Superior temporal gyrus (tissue), 1 donor: ENCODE data around the gene SCFD2.

ENCODE experiments used
- DNase-seq: peaks from one replicate; pipeline ENCODE4 v3.0.0-alpha.2; 2016; ENCODE audit errors: extremely low spot score

Gene SCFD2

DNA sequence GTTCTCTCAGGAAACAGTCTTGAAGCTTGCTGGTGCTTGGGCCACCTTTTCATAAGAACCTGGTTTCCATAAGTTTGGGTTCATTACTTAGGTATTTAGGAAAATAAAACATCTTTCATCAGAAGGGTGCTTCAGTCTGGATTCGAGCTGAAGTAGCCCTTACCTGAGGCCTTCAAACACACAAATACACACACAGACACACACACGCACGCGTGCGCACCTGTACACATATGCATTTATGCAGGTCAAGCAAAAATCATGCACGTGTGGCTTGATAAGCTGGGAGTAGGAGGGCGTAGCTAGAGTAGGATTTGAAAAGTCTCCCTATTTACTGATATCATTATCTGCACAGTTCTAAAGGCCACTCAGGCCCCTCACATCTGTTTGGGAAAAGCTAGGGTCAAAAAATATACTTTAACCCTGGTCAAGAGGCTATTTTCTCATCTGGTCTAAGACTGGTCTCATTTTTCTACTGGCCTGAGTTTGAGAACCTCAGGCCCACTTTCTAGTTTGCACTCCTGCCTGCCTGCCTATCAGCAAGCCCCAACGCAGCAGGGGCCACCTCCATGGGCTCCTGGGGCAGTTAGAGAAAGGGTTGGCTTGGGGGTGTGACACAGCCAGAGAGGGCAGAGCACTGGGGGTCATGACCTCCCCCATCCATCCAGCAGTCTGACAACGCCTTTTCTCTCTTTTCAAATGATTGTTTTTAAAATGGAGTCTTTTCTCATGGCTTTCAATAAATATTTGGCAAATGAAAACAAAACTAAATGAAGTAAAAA is 439.5 kb downstream of the SCFD2 start:
- DNase-seq = no peak

DNA sequence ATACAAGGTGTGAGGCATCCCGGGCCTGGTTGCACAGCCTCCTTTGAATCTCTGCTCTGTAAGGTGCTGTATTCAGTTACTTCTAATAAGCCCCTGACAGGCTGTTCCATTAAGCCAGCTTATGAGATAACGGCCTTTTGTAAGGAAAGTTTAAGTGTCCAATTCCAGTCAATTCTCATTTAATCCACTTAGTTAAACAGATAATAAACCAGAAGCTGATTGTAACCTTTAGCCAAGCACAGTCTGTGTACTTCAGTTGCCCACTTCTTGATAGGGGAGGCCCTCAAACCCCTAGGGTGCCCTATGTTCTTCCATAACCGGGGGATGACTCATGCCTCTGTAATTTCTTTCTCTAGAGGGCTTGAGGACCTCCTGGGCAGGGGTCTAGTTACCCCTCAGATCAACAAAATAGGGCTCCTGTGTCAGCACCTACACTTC is 440.3 kb downstream of the SCFD2 start:
- DNase-seq = no peak

DNA sequence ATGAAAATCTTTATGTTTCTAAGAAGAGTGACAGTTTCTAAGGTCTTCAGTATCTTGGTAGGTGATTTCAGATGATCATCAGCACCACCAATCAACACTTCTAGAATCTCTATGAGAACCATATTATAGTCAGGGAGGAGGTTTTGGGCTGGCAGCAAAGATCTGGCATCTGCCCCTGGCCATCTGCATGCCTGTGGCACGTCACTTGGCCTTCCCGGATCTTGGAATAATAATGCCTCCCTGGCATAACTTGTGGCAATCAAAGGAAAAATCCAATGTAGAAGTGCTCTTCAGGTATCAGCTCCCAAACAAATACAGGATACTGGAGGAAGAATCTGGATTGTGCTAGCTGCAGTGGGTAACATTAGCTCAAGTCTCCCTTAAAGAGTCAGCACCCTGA is 446.4 kb downstream of the SCFD2 start:
- DNase-seq = no peak

DNA sequence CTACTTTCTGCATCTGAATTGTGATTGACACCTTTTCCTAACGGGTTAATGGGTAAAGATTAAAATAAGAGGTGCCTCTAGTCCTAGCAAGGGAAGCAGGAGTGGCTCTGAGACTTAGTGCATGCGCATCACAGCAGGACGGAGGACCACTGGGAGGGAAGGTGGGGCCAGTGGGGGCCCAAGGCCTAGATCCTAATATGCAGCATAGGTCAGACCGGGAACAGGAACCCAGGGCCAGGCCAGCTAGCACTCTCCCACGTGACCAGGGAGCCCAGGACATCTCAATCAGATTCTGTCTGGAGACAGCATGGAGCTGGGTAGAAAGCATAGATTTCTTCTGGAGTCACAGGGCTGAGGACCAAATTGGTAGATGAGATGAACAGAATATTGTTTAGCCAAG is 448.0 kb downstream of the SCFD2 start:
- DNase-seq = no peak

DNA sequence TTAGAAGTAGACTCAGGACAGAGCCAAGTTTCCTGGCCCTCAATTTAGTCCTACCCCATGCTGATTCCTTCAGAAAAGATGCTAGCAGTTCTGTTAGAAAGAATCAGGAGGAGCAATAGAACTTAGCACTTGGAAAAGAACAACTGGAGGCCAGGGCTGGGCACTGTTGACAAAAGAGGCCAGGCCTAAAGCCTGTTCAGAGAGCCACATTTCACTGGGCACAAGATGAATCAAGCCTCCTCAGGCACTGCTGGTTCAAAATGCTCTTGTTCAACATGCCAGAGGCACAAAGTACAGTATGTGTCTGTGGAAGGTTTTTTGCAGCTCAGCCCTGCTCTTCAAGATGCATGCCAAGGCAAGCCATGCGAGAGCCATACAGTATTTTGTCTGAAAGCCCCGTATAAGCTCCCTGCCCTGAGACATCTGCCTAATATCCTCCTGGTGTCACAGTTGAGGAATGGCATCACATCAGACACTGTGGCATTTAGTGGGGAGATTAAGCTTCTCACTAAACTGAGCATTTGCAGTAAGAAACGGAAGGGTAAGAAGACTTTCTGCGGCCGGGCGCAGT is 450.0 kb downstream of the SCFD2 start:
- DNase-seq = no peak

DNA sequence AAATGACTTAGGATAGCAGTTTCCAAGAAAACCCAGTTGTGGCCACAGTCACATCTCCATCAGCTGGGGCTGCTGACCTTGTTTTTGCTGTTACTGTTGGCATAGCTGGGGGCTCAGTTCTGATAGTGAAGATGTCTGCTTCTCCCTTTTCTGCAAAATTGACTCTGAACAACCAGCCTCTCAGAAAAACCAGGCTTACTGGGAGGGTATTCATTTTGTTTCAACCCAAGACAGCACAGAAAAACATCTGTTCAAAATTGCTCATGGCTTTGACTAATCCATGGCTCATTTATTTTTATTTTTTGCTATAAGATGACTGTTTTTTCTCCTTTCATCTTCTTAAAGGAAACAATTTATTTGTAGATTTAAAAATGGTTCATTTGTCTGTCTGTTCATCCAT is 450.7 kb downstream of the SCFD2 start:
- no peak for DNase-seq

DNA sequence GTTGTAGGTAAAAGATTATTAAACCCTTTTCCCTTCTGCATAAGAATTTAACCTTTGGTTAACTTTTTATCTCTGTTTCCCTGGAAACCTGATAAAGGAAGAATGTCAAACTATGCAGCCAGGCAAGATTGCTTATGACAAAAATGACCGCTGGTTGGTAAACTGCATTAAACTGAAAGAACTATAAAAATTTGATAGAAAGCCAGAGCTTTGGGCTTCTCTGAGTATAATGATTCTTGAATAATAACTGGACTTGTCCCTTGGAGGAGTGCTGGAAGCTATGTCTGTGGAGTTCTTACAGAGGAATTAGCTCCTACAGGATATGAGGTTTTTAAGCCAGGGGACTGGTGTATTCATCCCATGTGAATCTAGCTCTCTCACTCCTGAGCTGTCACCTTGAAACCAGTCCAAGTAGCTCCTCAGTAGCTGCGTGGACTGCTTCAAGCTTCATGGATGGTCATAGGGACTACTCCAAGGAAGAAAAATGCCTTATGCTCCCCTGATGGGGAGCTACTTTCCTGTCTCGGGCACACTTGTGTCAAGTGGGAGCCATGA is 451.7 kb downstream of the SCFD2 start:
- no peak for DNase-seq

DNA sequence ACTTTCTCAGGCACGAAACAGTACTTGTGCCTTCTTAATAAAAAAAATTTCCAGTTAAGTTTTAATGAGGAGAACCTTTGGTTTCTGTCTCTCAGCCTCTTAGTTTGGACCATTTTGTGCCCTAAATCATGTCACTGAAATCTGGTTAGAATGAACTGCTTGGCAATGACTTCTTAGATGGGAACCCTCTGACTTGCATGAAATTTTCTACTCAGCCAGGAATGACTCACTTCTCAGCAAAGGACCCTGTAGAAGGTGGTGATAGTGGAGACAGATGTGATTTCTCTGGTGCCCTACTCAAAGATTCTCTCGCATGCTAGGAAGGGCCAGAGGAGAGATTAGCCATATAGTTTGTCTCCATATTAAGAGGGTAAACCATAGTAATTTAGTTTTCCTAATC is 453.3 kb downstream of the SCFD2 start:
- no peak for DNase-seq

DNA sequence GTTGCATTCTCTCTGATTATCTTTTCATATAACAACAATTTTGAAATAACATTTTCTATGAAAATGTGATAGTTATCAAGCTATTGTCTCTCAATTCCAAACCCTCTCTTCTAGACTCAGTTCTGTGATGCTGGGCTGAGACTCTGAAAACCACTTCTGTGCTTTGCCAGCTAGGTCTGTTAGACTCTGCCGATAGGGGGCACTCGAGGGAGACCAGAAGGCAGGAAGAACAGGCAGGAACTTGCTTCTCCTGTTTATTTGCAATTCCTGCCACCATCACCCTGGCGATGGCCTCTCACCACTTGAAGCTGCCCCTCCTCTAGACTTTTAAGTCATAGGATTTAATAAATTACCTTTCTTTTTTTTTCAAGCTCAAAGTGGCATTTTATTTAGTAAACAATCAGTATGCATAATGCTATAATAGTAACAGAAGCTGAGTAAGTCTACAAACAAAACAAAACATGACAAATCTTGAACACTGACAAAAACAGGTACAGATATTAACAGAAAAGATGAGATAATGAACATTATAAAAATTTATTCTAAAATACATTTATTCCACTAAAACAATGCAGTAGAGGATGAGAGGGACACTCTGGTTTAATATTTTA is 454.1 kb downstream of the SCFD2 start:
- DNase-seq = peak; percentile 72

DNA sequence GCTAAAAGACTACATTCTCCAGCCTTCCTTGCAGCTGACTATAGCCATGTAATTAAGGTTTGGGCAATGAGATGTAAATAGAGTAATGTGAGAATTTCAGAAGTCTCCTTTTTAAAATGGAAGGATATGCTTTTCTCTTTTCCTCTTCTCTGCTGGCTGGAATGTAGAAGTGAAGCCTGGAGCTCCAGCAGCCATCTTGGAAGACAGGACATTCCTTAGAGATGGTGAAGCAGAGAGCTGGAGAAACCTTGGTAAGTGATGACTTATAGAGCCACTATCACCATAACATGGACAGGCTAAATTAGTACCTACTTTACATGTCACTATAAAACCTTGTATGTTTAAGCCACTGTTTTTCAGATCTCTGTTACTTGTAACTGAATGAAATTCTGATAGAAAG is 455.7 kb downstream of the SCFD2 start:
- no peak for DNase-seq

DNA sequence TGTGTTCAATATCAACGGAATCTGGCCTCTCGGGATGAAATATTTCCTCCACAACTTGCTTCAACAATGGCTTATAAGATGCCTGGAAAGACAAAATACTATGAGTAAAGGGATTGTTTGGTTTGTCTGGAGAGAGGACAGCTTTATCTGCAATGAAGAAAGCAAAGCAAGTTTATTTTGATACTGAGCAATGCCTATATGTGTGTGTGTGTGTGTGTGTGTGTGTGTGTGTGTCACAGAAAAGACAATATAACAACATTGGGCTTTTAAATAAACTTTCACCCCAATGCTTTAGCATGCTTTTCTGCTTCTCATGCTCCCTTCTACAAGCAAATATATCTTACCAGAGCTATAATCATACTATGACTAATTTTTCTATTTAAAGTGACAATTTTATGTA is 458.4 kb downstream of the SCFD2 start:
- no peak for DNase-seq

DNA sequence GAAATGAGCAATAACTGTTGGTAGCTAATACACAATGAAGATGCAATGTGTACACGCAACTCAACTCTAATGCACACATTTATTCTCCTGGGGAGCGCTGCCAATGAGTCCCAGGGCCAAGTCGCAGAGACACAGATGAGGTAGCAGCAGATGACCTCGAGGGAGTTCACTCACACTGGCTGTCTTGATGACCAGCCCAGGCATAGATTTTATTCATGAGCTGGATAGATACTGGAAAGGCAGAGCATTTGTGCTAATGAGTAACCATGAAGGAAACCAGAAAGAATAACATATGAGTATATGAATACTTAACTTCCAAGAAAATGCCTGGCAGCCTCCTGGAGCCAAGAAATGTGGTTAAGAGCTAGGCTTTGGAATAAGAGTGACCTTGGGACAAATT is 461.4 kb downstream of the SCFD2 start:
- no peak for DNase-seq

DNA sequence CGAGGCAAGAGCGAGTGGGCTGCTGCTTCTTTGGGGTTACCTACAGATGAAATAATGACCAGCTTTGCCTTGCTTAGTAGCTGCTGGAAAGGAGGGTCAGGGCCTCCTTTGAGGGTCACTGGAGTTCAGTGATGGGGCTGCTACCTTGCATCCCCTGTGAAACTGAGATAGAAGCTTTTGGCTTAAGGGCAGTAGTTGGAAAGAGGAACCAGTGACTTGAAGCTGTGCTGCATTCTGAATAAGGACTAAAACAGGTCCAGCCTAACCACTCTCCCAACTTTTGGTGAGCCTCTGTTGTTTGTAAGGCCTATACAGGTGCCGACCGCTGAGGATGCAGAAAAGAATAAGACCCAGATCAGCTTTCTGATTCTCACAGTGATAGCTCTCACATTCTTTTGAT is 462.6 kb downstream of the SCFD2 start:
- no peak for DNase-seq

DNA sequence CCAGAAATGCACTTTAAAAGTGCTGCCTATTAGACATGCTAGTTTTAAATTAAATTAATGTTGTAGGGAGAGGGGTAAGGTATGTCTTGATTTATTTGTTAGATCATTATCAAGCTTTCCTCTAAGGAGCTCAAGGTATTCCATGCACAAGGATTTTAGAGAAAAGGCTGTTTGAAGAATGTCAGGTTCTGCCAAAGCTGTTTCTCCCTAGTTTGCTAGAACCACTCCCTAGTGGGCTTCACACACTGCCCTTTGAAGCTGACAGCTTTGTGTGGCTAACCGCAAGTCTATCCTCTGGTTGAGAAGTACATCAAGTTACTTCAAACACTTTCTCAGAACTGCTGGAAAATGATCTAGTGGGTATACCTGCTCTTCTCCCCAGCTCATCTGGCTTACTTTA is 471.4 kb downstream of the SCFD2 start:
- DNase-seq = no peak

DNA sequence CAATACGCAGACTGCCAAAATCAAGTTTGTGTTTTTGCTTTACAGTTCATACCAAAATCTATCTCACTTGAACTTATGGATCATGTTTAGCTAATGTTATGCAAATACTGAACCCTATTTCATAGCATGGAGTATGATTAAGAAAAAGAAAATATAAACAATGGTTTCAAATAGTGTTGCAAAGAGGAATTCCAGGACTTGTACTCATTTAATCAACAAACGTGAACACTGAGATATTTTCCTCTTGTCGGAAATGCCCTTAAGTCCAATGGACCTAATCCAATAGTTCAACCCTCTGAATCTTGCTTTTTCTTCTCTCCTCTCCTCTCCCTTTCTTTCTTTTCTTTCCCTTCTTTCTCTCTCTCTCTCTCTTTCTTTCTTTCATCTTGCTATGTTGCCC is 473.0 kb downstream of the SCFD2 start:
- no peak for DNase-seq

DNA sequence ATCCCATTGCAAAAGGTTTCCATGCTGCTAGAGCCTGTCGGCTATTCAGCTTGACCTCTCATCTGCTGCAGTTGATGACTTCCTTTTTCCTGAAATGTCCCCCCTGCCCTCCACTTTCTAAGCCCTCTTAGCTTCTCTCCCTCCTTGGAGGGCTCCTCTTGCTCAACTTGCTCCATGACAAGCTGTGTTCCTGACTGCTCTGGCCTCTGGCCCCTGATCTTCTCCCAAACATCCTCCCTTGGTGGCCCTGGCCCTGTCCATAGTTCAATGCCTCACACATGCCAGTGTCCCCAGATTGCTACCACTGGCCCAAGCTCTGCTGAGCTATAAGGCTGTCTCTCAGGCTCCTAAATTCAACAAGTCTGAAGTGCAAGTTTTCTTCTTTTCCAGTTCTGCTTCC is 474.1 kb downstream of the SCFD2 start:
- DNase-seq = no peak

DNA sequence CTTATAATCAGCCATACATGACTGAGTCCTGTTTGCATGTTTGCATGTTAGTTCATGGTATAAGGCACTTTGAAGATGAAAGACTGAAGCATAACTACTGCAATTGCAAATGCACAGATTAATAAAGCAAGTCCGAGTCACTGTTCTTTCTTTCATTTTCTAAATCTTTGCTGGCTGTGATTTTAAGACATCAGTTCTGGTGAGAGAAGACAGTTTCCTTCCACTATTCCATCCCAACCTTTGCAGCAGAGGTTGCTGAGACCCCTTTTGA is 475.4 kb downstream of the SCFD2 start:
- DNase-seq = no peak

DNA sequence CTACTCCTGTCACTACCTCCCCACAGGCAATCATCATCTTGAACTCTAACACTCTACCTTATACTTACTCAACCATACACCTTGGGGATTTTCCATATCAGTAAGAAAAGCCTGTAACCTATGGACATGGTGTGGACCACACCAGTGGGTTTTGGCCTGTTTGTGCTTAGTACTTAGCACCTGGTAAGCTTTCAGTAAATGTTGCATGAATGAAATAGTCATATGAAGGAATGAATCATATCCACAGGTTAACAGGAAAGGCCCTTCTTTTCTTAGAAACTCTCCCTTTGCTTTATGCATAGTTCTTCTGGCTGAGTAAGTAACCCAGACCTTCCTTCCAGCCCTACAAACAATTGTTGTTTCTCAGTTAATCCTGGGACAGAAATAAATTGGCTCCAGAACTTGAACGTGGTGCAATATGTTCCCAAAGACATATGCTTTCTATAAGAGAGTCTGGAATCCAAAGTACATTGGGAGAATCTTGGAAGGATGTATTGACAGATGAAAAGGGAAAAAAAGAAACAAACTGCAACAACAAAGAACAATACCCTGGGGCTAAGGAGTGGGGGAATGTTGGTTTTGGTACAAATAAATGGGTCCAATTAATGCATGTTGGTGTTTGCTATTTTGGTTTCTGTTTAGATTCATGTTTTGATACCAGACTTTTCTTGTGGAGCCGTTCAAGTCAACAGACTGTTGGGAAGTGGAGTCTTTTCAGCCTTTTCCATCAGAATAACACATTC is 475.9 kb downstream of the SCFD2 start:
- DNase-seq = no peak

DNA sequence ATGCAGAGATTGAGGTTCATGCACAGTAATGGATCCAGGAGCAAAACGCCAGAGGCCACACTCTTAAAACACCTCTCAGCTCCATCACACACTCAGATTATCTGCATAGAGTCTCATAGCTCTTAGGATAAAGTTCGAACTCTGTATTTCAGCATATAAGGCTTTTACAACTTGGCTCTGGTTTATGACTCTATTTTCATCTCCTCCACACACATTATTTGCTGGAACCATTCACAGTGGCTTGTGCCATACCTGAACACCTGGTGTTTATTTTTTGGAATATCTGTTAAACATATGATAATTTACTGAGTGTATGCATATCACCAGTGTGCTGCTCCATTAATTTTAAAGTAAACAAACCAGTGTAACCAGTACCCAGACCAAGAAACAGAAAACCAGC is 476.5 kb downstream of the SCFD2 start:
- DNase-seq = no peak

DNA sequence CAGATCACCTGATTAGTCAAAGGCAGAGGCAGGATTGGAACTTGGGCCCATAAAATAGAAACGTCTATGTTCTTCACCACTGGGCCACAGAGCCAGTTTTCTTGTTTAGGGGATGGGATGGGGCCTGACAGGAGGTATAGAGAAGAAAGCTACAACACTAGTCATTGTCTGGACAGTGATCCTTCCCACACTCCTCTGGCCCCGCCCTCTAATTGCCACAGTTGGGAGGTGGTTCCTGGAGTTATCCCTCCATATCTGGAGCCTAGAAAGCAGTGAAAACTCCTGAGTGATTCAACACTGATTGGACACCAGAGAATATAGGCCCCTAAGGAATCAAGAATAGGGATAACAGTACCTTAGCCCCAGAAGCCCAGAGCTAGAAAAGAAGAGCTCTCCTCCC is 480.9 kb downstream of the SCFD2 start:
- DNase-seq = no peak

DNA sequence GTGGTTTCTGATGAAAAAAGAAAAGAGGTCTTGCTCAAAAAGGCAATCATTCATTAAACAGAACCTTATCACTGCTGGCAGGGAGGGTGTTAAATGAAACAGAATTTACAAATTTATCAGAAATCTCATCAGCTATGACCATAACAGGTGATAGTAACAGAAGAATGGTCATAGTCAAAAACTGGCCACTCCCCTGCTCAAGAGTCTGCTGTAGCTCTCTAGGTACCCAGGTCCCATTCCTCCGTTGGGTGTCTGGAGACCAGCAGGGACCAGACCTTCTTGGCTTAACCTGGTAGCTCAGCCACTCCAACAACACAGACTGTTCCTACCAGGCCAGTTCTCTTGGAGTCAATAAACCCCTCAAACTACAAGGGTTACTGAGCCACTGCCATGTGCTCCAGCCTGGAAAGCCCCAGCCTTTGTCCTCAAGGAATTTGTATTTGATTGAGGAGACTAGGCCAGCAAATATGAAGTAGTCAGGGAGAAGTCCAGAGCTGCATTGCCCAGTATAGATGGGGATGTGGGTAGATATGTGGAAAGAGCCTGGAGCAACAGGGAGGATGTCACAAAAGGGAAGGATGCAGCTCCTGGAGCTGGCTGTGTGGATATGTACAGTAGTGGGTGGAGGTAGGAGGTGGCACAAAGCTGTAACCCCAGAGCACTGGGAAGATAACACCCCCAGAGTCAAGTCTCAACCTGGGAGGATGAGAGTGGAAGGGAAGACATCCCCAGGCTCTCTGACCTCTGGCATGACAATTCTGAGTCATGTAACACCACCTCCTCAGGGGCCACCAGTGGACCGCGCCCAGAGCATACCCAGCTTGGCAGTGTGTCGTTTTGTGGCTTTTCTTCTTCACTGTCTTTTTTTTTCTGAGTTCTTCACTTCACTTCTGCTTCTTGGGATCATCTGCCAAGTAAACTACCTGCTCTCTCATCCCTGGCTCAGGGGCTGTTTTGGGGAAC is 481.9 kb downstream of the SCFD2 start:
- no peak for DNase-seq
